Amygdala (tissue), 56 donors: ENCODE data around the gene CPNE4.

Source experiments
- DNase-seq, 56 donors: peaks; one replicate each; lab custom pipeline; 2025; lab: John Stamatoyannopoulos, UW

Gene CPNE4

GRCh38 chr3:132017137-132017536 lies 17.7 kb downstream of the CPNE4 start:
- DNase-seq = no peak

- DNase-seq = no peak
Observed at GRCh38 chr3:132016061-132017041, 18.5 kb downstream of the CPNE4 start.

GRCh38 chr3:132014105-132014504 lies 20.7 kb downstream of the CPNE4 start:
- DNase-seq = no peak

DNA sequence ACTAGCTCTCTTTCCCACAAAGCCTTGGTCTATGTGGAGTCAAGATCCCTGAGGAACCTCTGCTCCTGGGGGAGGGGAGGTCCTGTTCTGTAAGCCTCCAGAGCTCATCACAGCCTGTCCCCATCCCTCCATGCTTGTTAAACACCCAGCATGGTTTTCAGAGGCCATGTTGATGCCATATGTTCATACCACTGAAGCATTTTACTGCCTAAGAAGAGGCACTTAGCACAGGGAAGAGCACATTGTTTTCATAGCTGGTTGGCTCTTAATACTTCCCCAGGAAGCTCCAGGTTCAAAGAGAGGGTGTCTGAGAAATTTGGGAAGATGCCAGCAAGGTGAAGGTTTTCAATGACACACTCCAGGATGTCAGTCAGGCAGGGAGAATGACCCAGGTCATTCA lies 25.6 kb downstream of the CPNE4 start:
- no peak for DNase-seq

DNA sequence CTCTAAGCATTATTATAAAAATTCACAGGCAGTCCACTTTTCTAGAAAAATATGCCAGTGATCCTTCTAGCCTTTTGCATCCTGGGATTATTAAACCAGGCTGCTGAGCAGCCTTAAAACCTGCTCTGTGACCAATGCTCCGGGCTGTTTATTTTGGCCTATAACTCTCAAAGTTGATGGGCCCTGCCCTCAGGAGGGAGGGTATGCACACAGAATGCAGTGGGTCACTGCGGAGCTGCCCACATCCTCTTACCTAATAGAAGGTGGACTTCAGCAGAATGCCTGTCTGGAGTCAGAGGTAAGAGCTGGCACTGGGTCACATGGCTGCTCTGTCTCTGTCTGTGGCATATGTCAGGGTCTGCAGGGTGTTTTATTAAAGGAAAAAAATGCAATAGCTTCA lies 26.0 kb downstream of the CPNE4 start:
- DNase-seq = no peak

GRCh38 chr3:132007617-132008016 lies 27.2 kb downstream of the CPNE4 start:
- no peak for DNase-seq

- DNase-seq = peak in 1 of 56 donors; percentile 0
Observed at GRCh38 chr3:132006605-132007204, 28.1 kb downstream of the CPNE4 start.

DNA sequence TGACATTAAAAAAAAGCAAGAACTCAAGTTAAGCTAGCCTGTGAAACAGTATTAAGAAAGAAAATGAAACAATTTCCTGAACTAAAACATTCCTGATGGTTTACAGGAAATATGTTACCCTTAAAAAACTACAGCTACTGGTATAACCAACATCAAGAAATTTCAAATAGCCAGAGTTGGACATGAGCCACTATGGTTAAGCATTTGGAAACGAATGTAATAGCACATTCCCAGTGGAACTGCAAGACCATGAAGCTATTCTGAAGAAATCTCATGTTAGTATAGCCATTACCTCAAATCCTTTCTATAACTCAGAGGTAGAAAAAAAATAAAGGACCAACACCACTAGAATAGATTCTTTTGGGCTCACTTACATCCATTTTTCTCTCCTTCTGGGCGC lies 30.2 kb downstream of the CPNE4 start:
- DNase-seq = no peak

GRCh38 chr3:132003685-132004084 lies 31.1 kb downstream of the CPNE4 start:
- no peak for DNase-seq

- DNase-seq = no peak
Observed at GRCh38 chr3:132001999-132002398, 32.8 kb downstream of the CPNE4 start.

- DNase-seq = no peak
Observed at GRCh38 chr3:132001036-132001435, 33.8 kb downstream of the CPNE4 start.

DNA sequence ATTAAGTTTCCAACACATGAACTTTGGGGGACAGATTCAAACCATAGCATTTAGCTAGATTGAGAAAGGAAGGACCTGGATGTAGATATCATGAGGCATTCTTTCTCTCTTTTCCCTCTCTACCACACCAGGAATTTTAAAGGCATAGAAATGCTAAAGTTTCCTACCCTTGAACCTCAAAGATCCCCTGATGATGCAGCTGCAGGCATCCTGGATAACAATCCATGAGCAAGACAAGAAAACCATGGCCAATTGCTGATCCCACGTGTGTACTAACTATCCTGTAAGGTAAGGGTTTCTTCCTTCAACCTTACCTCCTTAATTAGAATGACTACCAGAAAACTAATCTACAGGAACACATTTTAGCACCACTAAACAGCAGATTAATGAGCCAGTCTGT lies 36.8 kb downstream of the CPNE4 start:
- DNase-seq = no peak

DNA sequence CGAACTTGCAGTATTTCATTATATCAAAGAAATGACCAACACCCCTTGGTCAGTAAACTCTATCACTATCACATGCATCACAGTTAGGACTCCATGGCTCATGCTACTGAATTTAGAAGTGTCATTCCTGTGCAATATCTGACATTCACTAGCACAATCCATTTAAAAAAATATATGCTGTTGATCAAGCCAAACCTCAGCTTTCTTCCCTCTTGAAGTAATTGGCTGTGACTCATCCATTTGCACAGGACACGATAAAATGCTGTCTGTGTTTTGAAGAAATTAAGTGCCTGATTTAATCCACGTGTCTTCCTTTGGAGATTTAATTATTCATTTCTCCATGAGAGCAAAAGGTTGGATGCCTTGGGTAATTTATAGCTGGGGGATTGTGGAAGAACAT lies 38.9 kb downstream of the CPNE4 start:
- no peak for DNase-seq

DNA sequence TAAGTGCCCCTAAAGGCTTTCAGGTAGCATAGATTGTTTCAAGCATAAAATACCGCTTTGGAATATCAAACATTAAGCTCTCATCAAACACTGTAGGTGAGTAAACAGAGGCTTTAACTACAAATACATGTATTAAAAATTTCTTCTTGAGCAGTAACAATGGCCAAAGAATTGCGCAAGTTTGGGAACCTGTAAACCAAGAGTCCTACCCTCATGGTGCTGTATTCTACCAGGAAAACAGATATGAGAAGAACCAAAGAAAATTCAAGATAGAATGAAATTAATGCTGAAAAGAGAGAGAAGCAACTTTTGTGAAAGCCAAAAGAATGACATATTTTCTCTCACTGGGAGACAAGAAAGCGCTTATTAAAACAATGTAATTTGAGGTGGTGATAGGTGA lies 45.5 kb downstream of the CPNE4 start:
- DNase-seq = no peak

- DNase-seq = no peak
Observed at GRCh38 chr3:131988209-131988608, 46.6 kb downstream of the CPNE4 start.

DNA sequence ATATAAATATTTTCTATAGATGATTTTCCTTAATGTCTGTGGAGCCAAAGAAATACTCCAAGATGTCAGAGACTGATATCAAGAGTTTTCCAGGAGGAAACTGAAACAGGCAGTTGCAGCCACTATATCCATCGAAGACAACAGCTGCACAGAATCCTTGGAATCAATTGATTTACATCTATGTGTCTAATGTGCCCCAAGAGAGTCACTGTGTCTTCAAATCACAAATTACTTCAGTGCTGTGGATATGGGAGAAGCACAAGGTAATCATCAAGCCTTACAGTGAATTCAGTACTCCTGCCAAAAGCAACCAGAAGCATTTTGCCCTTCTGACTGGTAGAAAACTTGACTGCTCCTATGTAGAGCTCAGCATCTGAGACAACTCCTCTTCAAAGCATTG lies 51.1 kb downstream of the CPNE4 start:
- no peak for DNase-seq

- DNase-seq = no peak
Observed at GRCh38 chr3:131981323-131981722, 53.5 kb downstream of the CPNE4 start.

GRCh38 chr3:131976448-131976847 lies 58.4 kb downstream of the CPNE4 start:
- no peak for DNase-seq

DNA sequence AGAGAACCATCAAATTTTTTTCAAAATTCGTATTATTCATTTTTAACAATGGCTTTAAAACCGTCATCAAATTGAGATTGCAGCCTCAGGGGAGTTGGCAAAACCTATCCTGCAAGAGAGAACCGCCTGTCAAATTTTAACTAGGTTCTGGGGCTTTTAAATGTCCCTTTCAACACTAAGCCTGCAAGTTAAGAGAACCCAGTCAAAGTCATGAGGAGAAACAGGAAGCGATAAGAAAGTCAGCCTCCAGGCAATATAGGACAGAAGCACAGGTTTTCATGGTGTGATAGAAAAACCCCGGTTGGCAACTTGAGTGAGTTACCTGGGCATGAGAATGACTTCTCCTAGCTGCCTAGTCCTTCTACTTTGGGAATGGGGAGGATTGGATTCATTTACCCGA lies 59.8 kb downstream of the CPNE4 start:
- DNase-seq = no peak

DNA sequence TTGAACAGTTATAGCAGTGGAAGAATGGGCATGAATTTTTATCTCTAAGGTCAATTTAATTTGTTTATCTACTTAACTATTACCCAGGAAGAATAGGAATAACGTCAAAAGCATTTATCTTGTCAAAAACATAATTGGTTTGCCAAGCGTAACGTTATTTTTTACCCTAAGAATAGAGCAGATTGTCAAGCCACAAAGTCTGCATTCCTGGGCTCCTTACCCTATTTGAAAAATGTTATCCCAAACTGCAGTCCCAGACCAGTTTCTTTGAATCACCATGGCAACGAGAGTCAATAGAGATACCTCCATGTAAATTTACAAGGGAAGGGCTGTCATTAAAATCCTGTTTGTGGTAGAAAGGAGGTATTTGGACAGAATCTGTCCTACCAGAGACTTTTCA lies 61.1 kb downstream of the CPNE4 start:
- no peak for DNase-seq

- DNase-seq = no peak
Observed at GRCh38 chr3:131972550-131972949, 62.3 kb downstream of the CPNE4 start.

DNA sequence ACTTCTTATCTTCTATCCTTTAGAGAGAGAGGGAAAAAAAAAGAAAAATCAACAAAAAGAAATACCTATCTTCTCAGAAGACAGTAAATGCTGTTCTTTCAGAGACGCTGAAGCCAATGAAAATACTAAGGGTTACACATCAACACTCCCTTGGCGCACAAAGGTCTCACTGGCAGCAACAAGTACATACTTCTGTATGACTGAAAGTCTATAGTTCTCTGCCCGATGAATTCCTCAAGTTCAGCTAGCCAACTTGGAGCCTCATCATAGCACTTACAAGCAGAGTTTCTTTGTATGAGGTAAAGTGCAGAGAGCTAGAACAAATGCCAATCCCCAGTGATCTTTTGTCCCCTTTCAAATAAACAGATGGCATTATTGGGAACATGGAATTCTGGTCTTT lies 62.7 kb downstream of the CPNE4 start:
- no peak for DNase-seq
